ENCODE results near the gene CLCN2. TPM values are rescaled to one million over a fixed set of nuclear protein-coding genes. Genes with fewer than 3 reads are reported as not detected.
A peak's percentile ranks its signal among the peaks of the same experiment; 100 is the strongest.
"Not testable (repeated sequence)": the region's sequence is repeated elsewhere in the genome, so short reads cannot be mapped to it uniquely, and the experiment has no call there.

Gene CLCN2
- total RNA-seq, 1 donor from 2014 or later: 4.8 TPM

DNA sequence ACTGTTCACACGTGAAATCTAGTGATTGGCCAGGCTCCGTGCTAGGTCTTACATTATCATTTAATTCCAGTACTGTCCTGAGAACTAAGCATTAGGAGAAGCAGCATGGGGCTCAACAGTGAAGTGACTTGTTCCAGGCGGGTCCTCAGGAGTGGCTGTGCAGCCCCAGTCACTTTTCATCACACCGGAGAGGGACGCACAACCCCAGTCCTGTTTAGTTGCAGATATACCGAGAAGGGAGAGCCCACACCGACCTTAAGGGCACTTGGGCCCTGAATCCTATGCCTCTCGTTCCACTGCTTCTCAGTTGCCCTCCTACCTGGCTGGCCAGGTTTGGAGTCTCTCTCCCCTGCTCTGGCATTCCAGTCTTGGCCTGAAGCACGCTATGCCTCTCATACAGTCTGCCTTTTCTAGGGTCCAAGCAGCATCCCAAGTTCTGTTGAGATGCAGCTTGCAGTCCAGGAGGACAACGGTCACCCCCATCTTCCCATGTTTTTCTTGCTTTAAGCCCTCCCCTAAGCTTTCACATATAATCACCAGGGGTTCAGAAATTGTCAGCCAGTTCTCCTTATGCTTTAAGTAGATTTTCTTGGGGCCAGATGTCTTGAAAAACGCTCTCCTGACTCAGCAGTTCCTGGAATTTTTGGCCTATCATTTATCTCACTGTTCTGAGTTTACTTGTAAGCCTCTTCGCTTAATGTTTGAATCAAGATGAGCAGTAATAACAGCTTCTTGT lies 13.9 kb downstream of the CLCN2 start:
- no peak for DNase-seq (ENCODE audit: low spot score)
- no peak for ATAC-seq

DNA sequence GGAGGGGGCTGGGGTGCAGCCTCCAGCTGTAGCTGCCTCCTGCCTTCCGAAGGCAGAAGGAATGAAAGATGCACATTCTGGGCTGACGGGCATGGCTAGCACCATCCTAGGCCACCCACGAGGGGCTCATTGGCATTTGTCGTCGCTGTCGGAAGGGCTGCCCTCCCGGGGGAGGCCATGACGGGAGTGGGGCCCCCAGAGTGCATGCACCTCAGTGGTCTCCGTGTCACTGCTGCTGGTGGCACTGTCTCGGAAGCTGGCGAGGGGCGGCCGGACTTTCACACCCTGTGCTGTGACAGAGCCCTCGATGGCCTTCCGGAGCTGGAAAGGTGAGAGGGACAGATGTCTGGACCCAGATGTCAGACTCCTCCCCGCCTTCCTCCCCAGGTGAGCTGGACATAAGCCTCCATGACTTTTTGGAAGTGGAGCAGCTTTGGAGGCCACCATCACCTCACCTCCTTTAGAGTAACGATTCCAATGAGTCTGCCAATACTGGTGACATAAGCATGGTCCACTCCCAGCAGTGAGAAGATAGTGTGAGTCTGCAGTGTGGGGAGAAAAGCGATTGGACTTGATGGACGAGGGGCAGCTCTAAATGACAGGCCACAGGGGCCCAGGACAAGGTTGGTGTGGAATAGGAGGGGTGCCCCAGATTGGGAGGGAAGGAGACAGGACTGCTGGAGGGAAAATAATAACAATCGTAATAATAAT lies 14.8 kb downstream of the CLCN2 start:
- ATAC-seq (no peak), DNase-seq (ENCODE audit: low spot score) (peak; percentile 45)

DNA sequence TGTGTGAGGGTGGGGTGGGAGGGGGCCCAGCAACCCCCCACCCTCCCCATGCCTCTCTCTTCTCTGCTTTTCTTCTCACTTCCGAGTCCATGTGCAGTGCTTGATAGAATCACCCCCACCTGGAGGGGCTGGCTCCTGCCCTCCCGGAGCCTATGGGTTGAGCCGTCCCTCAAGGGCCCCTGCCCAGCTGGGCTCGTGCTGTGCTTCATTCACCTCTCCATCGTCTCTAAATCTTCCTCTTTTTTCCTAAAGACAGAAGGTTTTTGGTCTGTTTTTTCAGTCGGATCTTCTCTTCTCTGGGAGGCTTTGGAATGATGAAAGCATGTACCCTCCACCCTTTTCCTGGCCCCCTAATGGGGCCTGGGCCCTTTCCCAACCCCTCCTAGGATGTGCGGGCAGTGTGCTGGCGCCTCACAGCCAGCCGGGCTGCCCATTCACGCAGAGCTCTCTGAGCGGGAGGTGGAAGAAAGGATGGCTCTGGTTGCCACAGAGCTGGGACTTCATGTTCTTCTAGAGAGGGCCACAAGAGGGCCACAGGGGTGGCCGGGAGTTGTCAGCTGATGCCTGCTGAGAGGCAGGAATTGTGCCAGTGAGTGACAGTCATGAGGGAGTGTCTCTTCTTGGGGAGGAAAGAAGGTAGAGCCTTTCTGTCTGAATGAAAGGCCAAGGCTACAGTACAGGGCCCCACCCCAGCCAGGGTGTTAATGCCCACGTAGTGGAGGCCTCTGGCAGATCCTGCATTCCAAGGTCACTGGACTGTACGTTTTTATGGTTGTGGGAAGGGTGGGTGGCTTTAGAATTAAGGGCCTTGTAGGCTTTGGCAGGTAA lies 15.9 kb downstream of the CLCN2 start:
- ATAC-seq: peak; percentile 94

GRCh38 chr3:184344579-184345316 lies 16.7 kb downstream of the CLCN2 start:
- no peak for ATAC-seq

More for the DNA sequence above, 15.9 kb downstream of the CLCN2 start:
- peak; percentile 76 for DNase-seq (ENCODE audit: low spot score)

GRCh38 chr3:184343200-184343876 lies 18.1 kb downstream of the CLCN2 start:
- DNase-seq (ENCODE audit: low spot score) (no peak), ATAC-seq (no peak)

More at GRCh38 chr3:184344579-184345316, 16.7 kb downstream of the CLCN2 start:
- no peak for DNase-seq (ENCODE audit: low spot score)

DNA sequence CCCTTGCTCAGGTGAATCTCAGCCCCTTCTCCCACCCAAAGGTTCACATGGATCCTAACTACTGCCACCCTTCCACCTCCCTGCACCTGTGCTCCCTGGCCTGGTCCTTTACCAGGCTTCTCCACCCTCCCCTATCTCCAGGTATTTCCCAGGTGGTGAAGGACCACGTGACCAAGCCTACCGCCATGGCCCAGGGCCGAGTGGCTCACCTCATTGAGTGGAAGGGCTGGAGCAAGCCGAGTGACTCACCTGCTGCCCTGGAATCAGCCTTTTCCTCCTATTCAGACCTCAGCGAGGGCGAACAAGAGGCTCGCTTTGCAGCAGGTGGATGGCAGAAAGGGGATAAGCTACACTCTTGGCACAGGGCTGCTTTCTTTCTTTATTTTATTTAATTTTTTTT lies 19.5 kb downstream of the CLCN2 start:
- DNase-seq (ENCODE audit: low spot score): no peak
- ATAC-seq: no peak

DNA sequence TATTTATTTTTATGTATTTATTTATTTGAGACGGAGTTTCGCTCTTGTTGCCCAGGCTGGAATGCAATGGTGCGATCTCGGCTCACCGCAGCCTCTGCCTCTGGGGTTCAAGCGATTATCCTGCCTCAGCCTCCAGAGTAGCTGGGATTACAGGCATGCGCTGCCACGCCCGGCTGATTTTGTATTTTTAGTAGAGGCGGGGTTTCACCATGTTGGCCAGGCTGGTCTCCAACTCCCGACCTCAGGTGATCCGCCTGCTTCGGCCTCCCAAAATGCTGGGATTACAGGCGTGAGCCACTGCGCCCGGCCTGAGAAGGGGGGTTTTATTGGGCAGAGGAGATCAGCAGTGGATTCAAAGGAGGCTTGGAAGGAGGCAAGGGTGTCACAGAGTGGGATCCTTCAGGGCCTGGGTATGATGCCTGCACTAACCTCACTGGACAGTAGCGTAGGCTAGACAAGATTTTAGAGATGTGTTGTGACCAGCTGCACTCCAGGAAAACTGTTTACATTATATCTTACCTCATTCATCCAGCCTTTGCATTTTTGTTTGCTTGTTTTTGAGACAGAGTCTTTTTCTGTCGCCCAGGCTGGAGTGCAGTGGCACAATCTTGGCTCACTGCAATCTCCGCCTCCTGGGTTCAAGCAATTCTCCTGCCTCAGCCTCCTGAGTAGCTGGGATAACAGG lies 21.8 kb downstream of the CLCN2 start:
- not testable (repeated sequence) for DNase-seq (ENCODE audit: low spot score); ATAC-seq

- no peak for DNase-seq (ENCODE audit: low spot score)
Measured at GRCh38 chr3:184339001-184339400, 22.4 kb downstream of the CLCN2 start.

GRCh38 chr3:184338511-184338945 lies 22.9 kb downstream of the CLCN2 start:
- DNase-seq (ENCODE audit: low spot score): peak; percentile 51
- no peak for ATAC-seq

More at GRCh38 chr3:184339001-184339400, 22.4 kb downstream of the CLCN2 start:
- ATAC-seq: no peak

DNA sequence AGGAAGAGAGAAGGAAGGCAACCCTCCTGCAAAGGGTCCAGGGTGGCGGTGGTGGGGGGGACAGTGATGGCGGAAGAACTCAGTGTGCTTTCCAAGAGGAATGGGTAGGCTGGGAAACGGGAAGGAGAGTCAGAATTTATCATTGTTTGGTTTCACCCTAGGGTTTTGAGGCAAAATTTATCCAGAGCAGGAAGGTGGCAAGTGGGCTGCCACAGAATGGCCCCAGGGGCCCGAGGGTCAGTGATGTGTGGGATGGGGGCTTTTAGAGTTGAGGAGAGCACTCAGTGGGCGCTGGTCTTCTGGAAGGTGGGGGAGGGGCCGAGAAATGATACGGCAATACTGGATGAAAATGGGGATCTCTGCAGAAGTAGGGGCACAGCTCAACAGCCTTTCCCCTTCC lies 23.4 kb downstream of the CLCN2 start:
- peak; percentile 42 for DNase-seq (ENCODE audit: low spot score)
- ATAC-seq: no peak

- DNase-seq (ENCODE audit: low spot score) (no peak), ATAC-seq (no peak)
Measured at GRCh38 chr3:184337399-184337714, 24.0 kb downstream of the CLCN2 start, which contains the start of gene FAM131A. Gene FAM131A, plus strand, starts transcription at chr3:184337600. Its CDS starts 31 bp downstream, at chr3:184337631.

DNA sequence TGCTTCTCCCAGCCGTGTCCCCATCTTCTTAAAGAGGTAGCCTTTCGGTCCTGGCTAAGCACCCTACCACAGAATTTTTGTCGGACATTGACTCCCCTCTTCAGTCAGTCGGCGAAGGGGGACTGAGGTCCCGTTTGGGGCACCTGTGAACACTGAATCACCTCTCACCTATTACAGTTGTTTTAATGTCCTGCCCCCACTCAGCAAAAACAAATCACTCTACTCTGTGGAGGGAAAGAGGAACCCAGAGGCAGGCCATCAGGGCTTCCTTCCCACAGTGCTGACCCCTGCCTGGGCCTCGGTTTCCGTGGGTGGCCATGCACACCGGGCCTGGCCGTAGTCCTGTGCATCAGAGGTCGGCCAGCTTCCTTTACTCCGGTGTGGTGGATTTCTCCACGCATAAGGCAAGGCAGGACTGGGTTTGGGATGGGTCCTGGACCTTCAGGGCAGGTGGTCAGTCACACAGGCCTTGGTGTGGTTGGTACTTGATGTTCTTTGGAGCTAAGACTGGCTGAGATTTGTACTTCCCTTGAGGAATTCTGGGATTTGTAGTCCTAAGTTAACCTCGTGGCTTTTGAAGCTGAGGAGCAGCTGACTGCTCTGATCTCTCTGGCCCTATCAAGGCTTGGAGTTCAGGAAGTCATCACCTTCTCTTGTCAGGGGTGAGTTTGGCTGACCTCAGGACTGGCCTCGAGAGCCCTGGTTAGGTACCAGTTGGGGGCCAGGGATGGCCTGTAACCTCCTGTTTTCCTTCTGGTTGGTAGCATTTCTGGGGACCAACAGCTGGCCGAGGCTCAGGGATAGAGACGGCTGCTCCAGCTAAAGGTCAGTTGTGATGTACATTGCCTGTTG lies 24.6 kb downstream of the CLCN2 start:
- peak; percentile 21 for ATAC-seq
- DNase-seq (ENCODE audit: low spot score): peak; percentile 53

DNA sequence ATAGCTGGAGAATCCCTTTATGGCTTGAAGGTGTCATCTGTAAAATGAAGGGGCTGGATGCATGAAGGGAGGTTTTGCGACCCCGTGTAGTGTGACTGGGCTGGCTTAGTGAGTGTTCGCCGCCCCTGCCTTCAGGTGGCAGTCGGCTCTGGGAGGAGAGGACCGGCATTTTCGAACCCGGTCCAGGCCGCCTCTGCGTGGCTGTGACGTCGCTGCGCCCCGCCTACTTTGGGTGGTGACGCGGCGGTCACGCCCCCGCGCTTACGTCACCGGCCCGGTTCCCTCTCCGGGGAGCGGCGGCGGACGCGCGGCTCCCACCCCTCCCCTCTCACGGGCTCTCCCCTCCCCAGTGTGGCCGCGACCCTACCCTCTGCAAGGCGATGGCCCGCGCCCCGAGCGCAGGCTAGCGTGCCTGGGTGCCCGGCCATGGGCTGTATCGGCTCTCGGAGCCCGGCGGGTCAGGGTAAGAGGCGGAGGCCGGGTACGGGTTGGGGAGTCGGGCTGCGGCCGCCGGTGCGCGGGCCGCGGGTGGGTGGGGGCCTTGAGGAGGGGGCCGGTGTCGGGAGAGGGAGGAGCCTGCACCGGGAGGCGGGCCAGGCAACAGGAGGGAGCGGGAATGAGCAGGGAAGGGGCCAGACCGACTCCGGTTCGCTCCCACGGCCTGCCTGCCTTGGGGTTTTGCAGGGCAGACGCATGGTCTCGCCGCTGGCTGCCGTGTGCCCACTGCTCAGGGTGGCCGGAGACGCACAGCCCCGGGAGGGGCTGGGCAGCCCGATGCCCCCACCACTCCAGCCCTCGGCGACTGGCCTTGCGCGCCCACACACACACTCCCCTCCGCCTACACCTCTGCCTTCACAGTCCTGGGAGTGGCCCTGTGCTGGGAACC lies 25.5 kb downstream of the CLCN2 start:
- ATAC-seq: peak; percentile 84
- peak; percentile 92 for DNase-seq (ENCODE audit: low spot score)

DNA sequence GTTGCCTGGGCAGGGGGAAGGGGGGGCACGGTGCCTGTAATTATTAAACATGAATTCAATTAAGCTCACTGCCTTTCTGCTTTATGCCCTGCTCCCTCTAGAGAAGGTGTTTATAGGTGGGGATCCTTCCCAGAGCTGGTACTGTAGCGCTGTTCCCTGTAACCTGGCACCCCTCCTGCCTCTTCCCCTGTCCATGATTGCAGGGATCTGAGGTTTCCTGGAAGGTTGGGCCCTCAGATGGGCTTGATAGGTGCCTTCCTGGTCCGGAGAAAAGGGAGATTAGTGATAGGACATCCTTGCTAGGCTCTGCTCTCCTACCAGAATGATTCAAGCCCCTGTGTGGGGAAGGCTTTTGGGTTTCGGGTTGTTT lies 26.1 kb downstream of the CLCN2 start:
- peak; percentile 22 for ATAC-seq
- DNase-seq (ENCODE audit: low spot score): peak; percentile 44

DNA sequence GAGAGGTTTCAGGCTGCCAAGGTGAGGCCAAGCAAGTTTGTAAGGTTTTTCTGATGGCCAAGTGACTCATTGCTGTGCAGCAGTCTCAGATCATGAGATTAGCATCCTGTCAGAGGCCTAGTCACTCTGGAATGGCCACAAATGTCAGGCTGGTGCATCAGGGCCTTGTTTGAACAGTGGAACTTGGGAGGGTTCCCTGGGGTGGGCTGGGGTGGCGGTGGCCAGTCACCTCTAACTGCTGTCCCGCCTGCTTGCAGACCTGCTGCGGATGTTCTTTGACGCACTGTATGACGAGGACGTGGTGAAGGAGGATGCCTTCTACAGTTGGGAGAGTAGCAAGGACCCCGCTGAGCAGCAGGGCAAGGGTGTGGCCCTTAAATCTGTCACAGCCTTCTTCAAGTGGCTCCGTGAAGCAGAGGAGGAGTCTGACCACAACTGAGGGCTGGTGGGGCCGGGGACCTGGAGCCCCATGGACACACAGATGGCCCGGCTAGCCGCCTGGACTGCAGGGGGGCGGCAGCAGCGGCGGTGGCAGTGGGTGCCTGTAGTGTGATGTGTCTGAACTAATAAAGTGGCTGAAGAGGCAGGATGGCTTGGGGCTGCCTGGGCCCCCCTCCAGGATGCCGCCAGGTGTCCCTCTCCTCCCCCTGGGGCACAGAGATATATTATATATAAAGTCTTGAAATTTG lies 26.8 kb downstream of the CLCN2 start:
- ATAC-seq (peak; percentile 1), DNase-seq (ENCODE audit: low spot score) (peak; percentile 42)

- no peak for DNase-seq (ENCODE audit: low spot score)
Measured at GRCh38 chr3:184333700-184334099, 27.7 kb downstream of the CLCN2 start.

GRCh38 chr3:184333190-184333589 lies 28.2 kb downstream of the CLCN2 start:
- DNase-seq (ENCODE audit: low spot score) (no peak), ATAC-seq (no peak)

More at GRCh38 chr3:184333700-184334099, 27.7 kb downstream of the CLCN2 start:
- ATAC-seq: no peak

Data from left lobe of liver (tissue), 2 donors.